Body of pancreas (tissue), 4 donors: ENCODE measurements around the gene KCNQ5. TPM values are rescaled to one million over a fixed set of nuclear protein-coding genes. Genes with fewer than 3 reads are reported as not detected.

Source experiments
- ATAC-seq: fragments of 150-250 bp; one replicate; pipeline ENCODE4 v1.9.1; 2016
- DNase-seq, 4 donors: peaks; one replicate each; pipeline ENCODE4 v3.0.0-alpha.2; 2019
- H3K27ac ChIP-seq, 4 donors: fragments of 200-600 bp; sonication (generic); 1 replicate in 3 of 4; 2 replicates in 1 of 4; pipeline versions ENCODE4 v1.5.1 to v1.6.1; 2016 to 2019; ENCODE audit warnings: mild to moderate bottlenecking in 1 of 4, mixed read lengths in 1 of 4, moderate library complexity in 1 of 4
- H3K27me3 ChIP-seq, 2 donors: fragments of 200-600 bp; sonication (generic); one replicate each; pipeline ENCODE4 v1.6.0; 2016; ENCODE audit warnings: mild to moderate bottlenecking in 1 of 2
- H3K36me3 ChIP-seq, 2 donors: fragments of 200-600 bp; sonication (generic); replicated peaks in 1 of 2; 2 replicates each; pipeline ENCODE4 v1.5.1; 2016; ENCODE audit warnings: low read depth in 2 of 2; ENCODE audit not compliant: insufficient read depth in 1 of 2
- H3K4me1 ChIP-seq: fragments of 200-600 bp; sonication (generic); one replicate; pipeline ENCODE4 v1.6.0; 2016
- H3K4me3 ChIP-seq, 2 donors: fragments of 200-600 bp; sonication (generic); 1 replicate in 1 of 2; 2 replicates in 1 of 2; pipeline ENCODE4 v1.5.1; 2016 to 2019
- H3K9me3 ChIP-seq, 3 donors: fragments of 200-600 bp; sonication (generic); 1 replicate in 2 of 3; 2 replicates in 1 of 3; pipeline ENCODE4 v1.5.1; 2016
- POLR2A ChIP-seq, 3 donors: fragments of 450-650 bp; IDR thresholded peaks; one replicate each; pipeline ENCODE4 v1.6.1; 2016; ENCODE audit warnings: antibody characterized with exemption in 3 of 3, mild to moderate bottlenecking in 2 of 3
- WGBS, 2 donors: methylation state at CpG; one replicate each; pipeline ENCODE4 v1.1.5; 2017; 5-methylcytosine and 5-hydroxymethylcytosine counted together
- intact Hi-C: fragments of 100-400 bp; cut with DNase I; formaldehyde crosslinking; loops from one replicate; pipeline ENCODE4 v1.15.1; 2023
- total RNA-seq, 2 donors: library from RNA; depleted of rRNA; stranded (reverse); fragments of >200 nt; gene quantifications; one replicate each; pipeline ENCODE4 v1.1.0, GENCODE V29; 2016
- TF ChIP-seq, protein P1 (sequence below), 7 experiments: fragments of 450-650 bp in 4 of 7; fragments of 200-600 bp in 3 of 7; sonication (generic) in 3 of 7; IDR thresholded peaks; one replicate each; pipeline ENCODE4 v1.5.1; 2016 to 2019; ENCODE audit warnings: antibody characterized with exemption in 7 of 7

The KCNQ5 gene
- total RNA-seq, 2 donors from 2014 or later, result 1.0 to 1.6 TPM

DNA sequence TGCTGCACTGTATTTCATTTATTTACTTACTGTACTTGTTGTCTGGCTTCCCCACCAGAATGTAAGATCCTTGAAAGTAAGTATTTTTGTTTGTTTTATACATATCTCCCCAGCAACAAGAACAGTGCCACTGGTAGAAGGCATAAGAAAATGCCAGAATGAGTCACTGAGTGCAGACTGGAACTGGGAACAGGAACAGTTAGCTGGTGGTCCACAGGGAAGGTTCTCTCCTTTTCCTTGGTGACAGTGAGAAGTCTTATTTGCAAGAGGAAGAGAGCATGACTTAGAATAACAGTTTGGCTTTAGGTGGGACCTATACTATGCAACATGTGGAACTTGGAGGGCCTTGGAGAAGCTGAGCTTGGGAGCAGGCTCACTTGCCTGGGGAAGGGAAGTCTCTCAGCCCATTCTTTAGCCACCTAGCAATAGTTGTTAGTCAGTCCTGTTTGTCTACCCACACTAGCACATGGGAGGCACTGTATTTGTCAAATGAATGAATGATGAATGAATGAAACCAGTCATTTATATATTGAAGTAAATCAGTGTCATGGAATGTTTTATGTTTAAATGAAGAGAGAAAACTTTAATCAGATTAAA is 203.5 kb downstream of the KCNQ5 start:
- no peaks in the 10 kb centered on the region for H3K27me3 ChIP-seq

DNA sequence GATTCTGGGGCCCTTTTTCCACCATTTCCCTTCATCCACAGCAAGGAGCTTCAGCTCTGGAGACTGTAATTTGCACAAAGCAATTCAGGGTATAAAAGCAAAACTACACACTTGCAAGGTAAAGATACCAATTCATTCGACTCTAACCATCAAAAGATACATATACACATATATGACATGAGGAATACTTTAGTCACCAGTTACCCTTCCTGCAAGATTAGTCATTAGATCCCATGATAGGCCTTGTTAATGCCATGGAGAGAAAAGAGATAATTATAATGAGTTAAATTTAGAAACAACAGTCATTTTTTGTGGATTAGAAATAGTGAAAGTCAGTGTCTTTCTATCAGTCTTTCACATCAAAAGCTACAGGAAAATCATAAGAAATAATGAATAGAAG is 204.2 kb downstream of the KCNQ5 start:
- Histone ChIP-seq H3K27ac (no peak overlapping the region), H3K27me3 (no peaks in the 10 kb centered on the region), H3K4me3 (no peak overlapping the region), H3K9me3 (no peaks in the 10 kb centered on the region), H3K36me3 (no peaks in the 10 kb centered on the region), H3K4me1 (no peaks in the 10 kb centered on the region)
- TF ChIP-seq, protein P1, sequence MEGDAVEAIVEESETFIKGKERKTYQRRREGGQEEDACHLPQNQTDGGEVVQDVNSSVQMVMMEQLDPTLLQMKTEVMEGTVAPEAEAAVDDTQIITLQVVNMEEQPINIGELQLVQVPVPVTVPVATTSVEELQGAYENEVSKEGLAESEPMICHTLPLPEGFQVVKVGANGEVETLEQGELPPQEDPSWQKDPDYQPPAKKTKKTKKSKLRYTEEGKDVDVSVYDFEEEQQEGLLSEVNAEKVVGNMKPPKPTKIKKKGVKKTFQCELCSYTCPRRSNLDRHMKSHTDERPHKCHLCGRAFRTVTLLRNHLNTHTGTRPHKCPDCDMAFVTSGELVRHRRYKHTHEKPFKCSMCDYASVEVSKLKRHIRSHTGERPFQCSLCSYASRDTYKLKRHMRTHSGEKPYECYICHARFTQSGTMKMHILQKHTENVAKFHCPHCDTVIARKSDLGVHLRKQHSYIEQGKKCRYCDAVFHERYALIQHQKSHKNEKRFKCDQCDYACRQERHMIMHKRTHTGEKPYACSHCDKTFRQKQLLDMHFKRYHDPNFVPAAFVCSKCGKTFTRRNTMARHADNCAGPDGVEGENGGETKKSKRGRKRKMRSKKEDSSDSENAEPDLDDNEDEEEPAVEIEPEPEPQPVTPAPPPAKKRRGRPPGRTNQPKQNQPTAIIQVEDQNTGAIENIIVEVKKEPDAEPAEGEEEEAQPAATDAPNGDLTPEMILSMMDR (IDR thresholded peaks at IDR 0.05), result no peak
- TF ChIP-seq POLR2A (IDR thresholded peaks at IDR 0.05), result no peak
- no peak for ATAC-seq
- WGBS, 2 donors, result 68 to 80% methylated on average over 1 of the region's 1 CpG
- DNase-seq, result no peak
- intact Hi-C loops, result no loop called here

More for the DNA sequence above, 203.5 kb downstream of the KCNQ5 start:
- no peaks in the 10 kb centered on the region for H3K36me3 ChIP-seq
- H3K9me3 ChIP-seq, result no peaks in the 10 kb centered on the region
- H3K4me3 ChIP-seq, result no peak overlapping the region
- H3K4me1 ChIP-seq, result no peaks in the 10 kb centered on the region
- DNase-seq (no peak), ATAC-seq (no peak)
- H3K27ac ChIP-seq, result no peak overlapping the region
- intact Hi-C loops, result no loop called here
- TF ChIP-seq, protein P1 (IDR thresholded peaks at IDR 0.05), result no peak
- TF ChIP-seq POLR2A (IDR thresholded peaks at IDR 0.05), result no peak

DNA sequence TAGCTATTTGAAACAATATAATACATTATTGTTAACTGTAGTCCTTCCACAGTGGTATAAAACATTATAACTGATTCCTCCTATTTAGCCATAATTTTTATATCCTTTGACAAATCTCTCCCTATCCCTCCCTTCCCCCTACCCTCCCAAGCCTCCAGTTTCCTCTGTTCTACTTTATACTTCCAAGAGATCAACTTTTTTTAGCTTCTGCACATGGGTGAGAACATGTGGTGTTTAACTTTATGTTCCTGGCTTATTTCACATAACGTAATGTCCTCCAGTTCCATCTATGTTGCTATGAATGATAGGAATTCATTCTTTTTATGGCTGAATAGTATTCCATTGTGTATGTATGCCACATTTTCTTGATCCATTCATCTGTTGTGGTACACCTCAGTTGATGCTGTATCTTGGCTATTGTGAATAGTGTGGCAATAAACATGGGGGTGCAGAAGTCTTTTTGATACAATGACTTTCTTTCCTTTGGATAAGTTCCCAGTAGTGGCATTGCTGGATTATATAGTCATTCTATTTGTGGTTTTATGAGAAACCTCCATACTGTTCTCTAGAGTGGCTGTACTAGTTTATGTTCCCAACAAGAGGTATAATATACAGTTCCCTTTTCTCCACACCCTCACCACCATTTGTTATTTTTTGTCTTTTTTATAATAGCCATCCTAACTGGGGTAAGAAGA is 205.0 kb downstream of the KCNQ5 start:
- H3K9me3 ChIP-seq, result no peaks in the 10 kb centered on the region
- 79 to 85% methylated on average over 1 of the region's 1 CpG for WGBS, 2 donors
- no peak for TF ChIP-seq POLR2A (IDR thresholded peaks at IDR 0.05)
- TF ChIP-seq, protein P1 (IDR thresholded peaks at IDR 0.05), result no peak
- H3K36me3 ChIP-seq, result no peaks in the 10 kb centered on the region
- DNase-seq (no peak), ATAC-seq (no peak)
- no peak overlapping the region for H3K4me3 ChIP-seq
- H3K27me3 ChIP-seq, result no peaks in the 10 kb centered on the region
- intact Hi-C loops, result no loop called here
- no peaks in the 10 kb centered on the region for H3K4me1 ChIP-seq
- H3K27ac ChIP-seq, result no peak overlapping the region

DNA sequence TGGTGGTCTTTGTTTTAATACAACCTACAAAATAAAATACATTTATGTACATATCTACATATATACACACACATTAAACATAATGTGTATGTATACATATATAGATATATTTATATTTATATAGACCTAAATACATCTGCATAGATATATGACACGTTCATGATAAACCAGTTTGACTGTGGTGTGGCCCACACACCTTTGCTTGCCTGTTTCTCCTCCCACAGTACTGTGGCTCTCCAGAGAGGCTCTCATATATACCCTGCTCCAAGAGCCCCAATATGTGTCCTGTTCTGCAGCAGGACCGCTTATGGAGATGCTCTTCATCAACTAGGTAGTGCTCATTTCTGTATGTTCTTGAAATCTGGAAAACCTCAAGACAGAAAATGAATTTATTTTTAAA is 207.0 kb downstream of the KCNQ5 start:
- Histone ChIP-seq H3K36me3 (no peaks in the 10 kb centered on the region), H3K27me3 (no peaks in the 10 kb centered on the region), H3K27ac (no peak overlapping the region), H3K9me3 (no peaks in the 10 kb centered on the region), H3K4me3 (no peak overlapping the region), H3K4me1 (no peaks in the 10 kb centered on the region)
- ATAC-seq (no peak), DNase-seq (no peak)
- intact Hi-C loops, result no loop called here
- WGBS, 2 donors, result 60 to 72% methylated on average over 2 of the region's 2 CpGs
- no peak for TF ChIP-seq POLR2A (IDR thresholded peaks at IDR 0.05)
- TF ChIP-seq, protein P1 (IDR thresholded peaks at IDR 0.05), result no peak

DNA sequence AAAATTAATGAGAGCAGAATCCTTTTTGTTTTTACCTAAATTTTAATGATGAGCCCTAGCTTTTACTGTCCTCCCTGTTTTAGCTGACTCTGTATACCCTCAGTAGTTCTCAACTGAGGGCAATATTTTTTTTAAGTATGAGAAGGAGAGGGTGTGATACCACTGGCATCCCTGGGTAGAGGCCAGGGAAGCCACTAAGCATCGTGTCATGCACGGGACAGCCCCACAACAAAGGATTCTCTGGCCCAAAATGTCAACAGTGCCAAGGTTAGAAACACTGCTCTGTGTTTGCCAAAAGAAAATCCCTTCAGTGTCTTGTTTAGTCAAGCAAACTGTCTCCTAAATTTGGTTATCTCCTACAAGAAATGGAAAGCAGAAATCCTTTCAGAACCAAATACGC is 210.4 kb downstream of the KCNQ5 start:
- DNase-seq (no peak), ATAC-seq (no peak)
- Histone ChIP-seq H3K4me3 (no peak overlapping the region), H3K4me1 (no peaks in the 10 kb centered on the region), H3K36me3 (no peaks in the 10 kb centered on the region), H3K9me3 (no peaks in the 10 kb centered on the region), H3K27me3 (no peaks in the 10 kb centered on the region), H3K27ac (no peak overlapping the region)
- TF ChIP-seq, protein P1 (IDR thresholded peaks at IDR 0.05), result no peak
- TF ChIP-seq POLR2A (IDR thresholded peaks at IDR 0.05), result no peak
- WGBS, 2 donors, result 42 to 55% methylated on average over 3 of the region's 3 CpGs
- intact Hi-C loops, result no loop called here
